Naive thymus-derived CD4-positive, alpha-beta T cell (primary cell): Measurements from ENCODE around the gene SMG5. TPM values are rescaled to one million over a fixed set of nuclear protein-coding genes. Genes with fewer than 3 reads are reported as not detected.
A peak's percentile ranks its signal among the peaks of the same experiment; 100 is the strongest.
"Not testable (repeated sequence)": the region's sequence is repeated elsewhere in the genome, so short reads cannot be mapped to it uniquely, and the experiment has no call there.

Experiments used
- ATAC-seq: fragments of 150-1000 bp; cut with Tn5 transposase; 2 replicates; pipeline ENCODE4 v1.10.0; 2021; ENCODE audit warnings: mild to moderate bottlenecking, moderate library complexity
- CTCF ChIA-PET: fragments of 350-600 bp; sonication (Branson Sonifier 250); formaldehyde crosslinking; loops from one replicate; lab custom pipeline; 2021; ENCODE audit warnings: antibody characterized with exemption; lab: Charles Lee
- POLR2A ChIA-PET: fragments of 350-600 bp; sonication (Branson Sonifier 250); formaldehyde crosslinking; loops from one replicate; lab custom pipeline; 2021; ENCODE audit warnings: antibody characterized with exemption, inconsistent platforms; lab: Charles Lee
- DNase-seq, 9 donors: peaks; one replicate each; pipeline versions ENCODE4 v3.0.0 to v3.0.0-alpha.2; 2020 to 2022; ENCODE audit warnings: mixed read lengths in 1 of 9
- H3K27ac ChIP-seq: one replicate; pipeline ENCODE4 v1.7.0; 2013; ENCODE audit warnings: mild to moderate bottlenecking, low read depth, low read length, moderate library complexity
- H3K27me3 ChIP-seq, 2 donors: one replicate each; pipeline ENCODE4 v1.7.0; 2013; ENCODE audit warnings: low read length in 2 of 2, mild to moderate bottlenecking in 2 of 2, moderate library complexity in 2 of 2; ENCODE audit not compliant: control insufficient read depth in 2 of 2, insufficient read depth in 2 of 2
- H3K36me3 ChIP-seq, 3 experiments: 1 replicate in 2 of 3; 2 replicates in 1 of 3; pipeline ENCODE4 v1.7.0; 2013; ENCODE audit warnings: low read length in 3 of 3, mild to moderate bottlenecking in 3 of 3, moderate library complexity in 1 of 3; ENCODE audit not compliant: insufficient read depth in 3 of 3, control insufficient read depth in 2 of 3
- H3K4me1 ChIP-seq, 2 donors: one replicate each; pipeline ENCODE4 v1.7.0; 2013; ENCODE audit warnings: low read length in 2 of 2, mild to moderate bottlenecking in 2 of 2, moderate library complexity in 1 of 2; ENCODE audit not compliant: control insufficient read depth in 2 of 2, insufficient read depth in 2 of 2
- H3K4me3 ChIP-seq: 2 replicates; pipeline ENCODE4 v1.7.0; 2013; ENCODE audit warnings: mild to moderate bottlenecking, low read length
- H3K9me3 ChIP-seq, 3 experiments: 1 replicate in 2 of 3; 2 replicates in 1 of 3; pipeline ENCODE4 v1.7.0; 2013; ENCODE audit warnings: low read length in 3 of 3; ENCODE audit not compliant: control insufficient read depth in 2 of 3
- H3K27ac Mint-ChIP-seq, 9 donors: one replicate each; pipeline ENCODE4 v1.8.0; 2020 to 2022; ENCODE audit warnings: mixed read lengths in 9 of 9, mild to moderate bottlenecking in 8 of 9, moderate library complexity in 5 of 9, inconsistent platforms in 2 of 9
- H3K27me3 Mint-ChIP-seq, 5 donors: one replicate each; pipeline ENCODE4 v1.8.0; 2021 to 2022; ENCODE audit warnings: mixed read lengths in 5 of 5, mild to moderate bottlenecking in 1 of 5
- H3K36me3 Mint-ChIP-seq, 5 donors: one replicate each; pipeline ENCODE4 v1.8.0; 2020 to 2022; ENCODE audit warnings: mixed read lengths in 5 of 5, mild to moderate bottlenecking in 3 of 5, inconsistent platforms in 1 of 5
- H3K4me1 Mint-ChIP-seq, 7 donors: one replicate each; pipeline ENCODE4 v1.8.0; 2020 to 2022; ENCODE audit warnings: mixed read lengths in 7 of 7, mild to moderate bottlenecking in 3 of 7, inconsistent platforms in 1 of 7
- H3K4me3 Mint-ChIP-seq, 10 donors: one replicate each; pipeline ENCODE4 v1.8.0; 2020 to 2022; ENCODE audit warnings: mild to moderate bottlenecking in 10 of 10, mixed read lengths in 10 of 10, moderate library complexity in 6 of 10, inconsistent platforms in 2 of 10
- H3K9me3 Mint-ChIP-seq, 11 donors: one replicate each; pipeline ENCODE4 v1.8.0; 2020 to 2022; ENCODE audit warnings: mixed read lengths in 11 of 11, mild to moderate bottlenecking in 4 of 11, inconsistent platforms in 1 of 11, moderate library complexity in 1 of 11
- intact Hi-C, 2 donors: fragments of 100-400 bp; cut with micrococcal nuclease; formaldehyde crosslinking; loops; one replicate each; pipeline ENCODE4 v1.15.1; 2023
- polyA plus RNA-seq, 2 donors: library from polyadenylated mRNA; unstranded; fragments of 300-500 nt; fragmentation: Illumina TruSeq; gene quantifications; one replicate each; pipeline ENCODE4 v1.2.3, GENCODE V29; 2021
- total RNA-seq, 6 experiments: library from RNA in 5 of 6; stranded (reverse) in 5 of 6; gene quantifications; 1 replicate in 5 of 6; 2 replicates in 1 of 6; pipeline ENCODE4 v1.2.3 and lab custom pipeline; 2021 to 2026

SMG5 gene
- total and polyA plus RNA-seq, 7 experiments from 2014 or later = 14.4 to 74.0 (median 65.7) TPM

GRCh38 chr1:156220226-156220625 is 62.4 kb downstream of the SMG5 start:
- H3K4me1 ChIP-seq = peaks cover 0 to 11% of the 10 kb centered on the region in 2 donors
- peak overlapping the region in 3 of 9 donors; percentile 44 to 89 (median 86) for H3K27ac Mint-ChIP-seq
- H3K4me1 Mint-ChIP-seq = peaks cover 28 to 61% (median 40%) of the 10 kb centered on the region in 7 donors
- intact Hi-C loops = no loop called here
- CTCF ChIA-PET = no interaction called here
- DNase-seq (no peak), ATAC-seq (no peak)
- H3K4me3 Mint-ChIP-seq = no peak overlapping the region
- H3K27me3 Mint-ChIP-seq = no peaks in the 10 kb centered on the region
- peaks cover 10 to 39% (median 11%) of the 10 kb centered on the region in 3 experiments for H3K36me3 ChIP-seq
- no peaks in the 10 kb centered on the region for H3K9me3 ChIP-seq
- no peak overlapping the region for H3K27ac ChIP-seq
- no peaks in the 10 kb centered on the region for H3K9me3 Mint-ChIP-seq
- no peak overlapping the region for H3K4me3 ChIP-seq
- POLR2A ChIA-PET = no interaction called here
- H3K27me3 ChIP-seq = no peaks in the 10 kb centered on the region
- peaks cover 21 to 49% (median 32%) of the 10 kb centered on the region in 5 donors for H3K36me3 Mint-ChIP-seq

- POLR2A ChIA-PET = no interaction called here
- H3K27me3 ChIP-seq = no peaks in the 10 kb centered on the region
- H3K4me1 Mint-ChIP-seq = peaks cover 38 to 68% (median 52%) of the 10 kb centered on the region in 7 donors
- H3K27ac Mint-ChIP-seq = peak overlapping the region; percentile 30 to 98 (median 76)
- no peaks in the 10 kb centered on the region for H3K27me3 Mint-ChIP-seq
- peaks cover 11 to 12% of the 10 kb centered on the region in 2 donors for H3K4me1 ChIP-seq
- no peaks in the 10 kb centered on the region for H3K9me3 Mint-ChIP-seq
- ATAC-seq (no peak), DNase-seq (peak in 4 of 9 donors; percentile 8 to 27 (median 18))
- H3K27ac ChIP-seq = peak overlapping the region; percentile 53
- H3K36me3 ChIP-seq = peaks cover 7 to 28% (median 10%) of the 10 kb centered on the region in 3 experiments
- H3K9me3 ChIP-seq = no peaks in the 10 kb centered on the region
- H3K4me3 Mint-ChIP-seq = peak overlapping the region; percentile 8 to 89 (median 58)
- CTCF ChIA-PET = interaction anchor here (0.7 kb wide), 1 partner anchor 127 kb away, joined by 3 read pairs; no protein-coding TSS in a partner anchor
- H3K36me3 Mint-ChIP-seq = peaks cover 16 to 45% (median 26%) of the 10 kb centered on the region in 5 donors
- no peak overlapping the region for H3K4me3 ChIP-seq
- intact Hi-C loops = loop anchor here in 1 of 2 donors (1.0 to 10.0 kb wide), 2 partner anchors 7 to 287 kb away; partner anchors contain the start of gene MEF2D
Measured at GRCh38 chr1:156217871-156218270, 64.8 kb downstream of the SMG5 start.

GRCh38 chr1:156216361-156217086 is 66.1 kb downstream of the SMG5 start:
- H3K4me3 Mint-ChIP-seq, ATAC-seq, H3K27ac ChIP-seq, H3K27me3 ChIP-seq, CTCF ChIA-PET, H3K27me3 Mint-ChIP-seq, H3K9me3 Mint-ChIP-seq, H3K4me3 ChIP-seq, POLR2A ChIA-PET, H3K9me3 ChIP-seq, DNase-seq: not testable (repeated sequence)
- Mint-ChIP-seq H3K4me1 (peaks cover 31 to 67% (median 59%) of the 10 kb centered on the region in 7 donors), H3K27ac (peak overlapping the region in 3 of 9 donors; percentile 49 to 75 (median 60)), H3K36me3 (peaks cover 10 to 37% (median 15%) of the 10 kb centered on the region in 5 donors)
- H3K4me1 ChIP-seq = peaks cover 11 to 17% of the 10 kb centered on the region in 2 donors
- peaks cover 4 to 16% (median 7%) of the 10 kb centered on the region in 3 experiments for H3K36me3 ChIP-seq
- intact Hi-C loops = loop anchor here in 1 of 2 donors (1.0 to 10.0 kb wide), 2 partner anchors 9 to 288 kb away; partner anchors contain the start of gene MEF2D

- Mint-ChIP-seq H3K36me3 (peaks cover 3 to 27% (median 14%) of the 10 kb centered on the region in 5 donors), H3K27ac (peak overlapping the region; percentile 77 to 100 (median 93)), H3K9me3 (no peaks in the 10 kb centered on the region), H3K4me3 (peak overlapping the region; percentile 68 to 99 (median 86)), H3K4me1 (peaks cover 19 to 61% (median 46%) of the 10 kb centered on the region in 7 donors), H3K27me3 (no peaks in the 10 kb centered on the region)
- Histone ChIP-seq H3K27me3 (no peaks in the 10 kb centered on the region), H3K4me3 (no peak overlapping the region), H3K36me3 (peaks cover 0 to 24% (median 0%) of the 10 kb centered on the region in 3 experiments), H3K9me3 (no peaks in the 10 kb centered on the region), H3K27ac (peak overlapping the region; percentile 94), H3K4me1 (peaks cover 11 to 17% of the 10 kb centered on the region in 2 donors)
- DNase-seq (no peak), ATAC-seq (no peak)
- CTCF ChIA-PET = interaction anchor here (0.9 to 1.6 kb wide), 5 partner anchors 10 to 59 kb away, joined by 3 to 11 read pairs (median 3); no protein-coding TSS in a partner anchor
- intact Hi-C loops = loop anchor here (5.0 to 10.0 kb wide), 3 partner anchors 123 to 357 kb away; partner anchors contain the start of genes CCT3 (in 1 of the 2), GON4L (in 1 of the 2), MEF2D (in 1 of the 2) and SYT11 (in 1 of the 2)
- POLR2A ChIA-PET = interaction anchor here (0.7 to 3.1 kb wide), 9 partner anchors 10 to 1040 kb away, joined by 3 to 30 read pairs (median 7); partner anchors contain the start of genes MEF2D and SMG5
Measured at GRCh38 chr1:156214024-156214748, 68.4 kb downstream of the SMG5 start.

GRCh38 chr1:156213644-156213966 is 69.0 kb downstream of the SMG5 start:
- H3K27me3 ChIP-seq = no peaks in the 10 kb centered on the region
- peak overlapping the region; percentile 90 to 99 (median 96) for H3K4me3 Mint-ChIP-seq
- H3K4me1 ChIP-seq = peaks cover 11 to 17% of the 10 kb centered on the region in 2 donors
- H3K9me3 Mint-ChIP-seq = no peaks in the 10 kb centered on the region
- H3K9me3 ChIP-seq = no peaks in the 10 kb centered on the region
- H3K36me3 ChIP-seq = peaks cover 0 to 30% (median 0%) of the 10 kb centered on the region in 3 experiments
- ChIA-PET POLR2A (interaction anchor here (0.7 to 3.1 kb wide), 16 partner anchors 8 to 968 kb away, joined by 3 to 30 read pairs (median 3); partner anchors contain the start of genes MEF2D, SLC25A44 and SMG5), CTCF (interaction anchor here (1.1 to 1.6 kb wide), 4 partner anchors 10 to 59 kb away, joined by 3 to 11 read pairs (median 3); partner anchors contain the start of gene SLC25A44)
- peak overlapping the region; percentile 98 to 100 (median 99) for H3K27ac Mint-ChIP-seq
- no peaks in the 10 kb centered on the region for H3K27me3 Mint-ChIP-seq
- intact Hi-C loops = loop anchor here (1.0 to 10.0 kb wide), 9 partner anchors 12 to 527 kb away; partner anchors contain the start of genes CCT3 (in 2 of the 2), TSACC (in 2 of the 2), GON4L (in 1 of the 2) and LAMTOR2 (in 1 of the 2)
- ATAC-seq (no peak), DNase-seq (no peak)
- H3K36me3 Mint-ChIP-seq = peaks cover 3 to 29% (median 19%) of the 10 kb centered on the region in 5 donors
- peak overlapping the region; percentile 85 for H3K4me3 ChIP-seq
- peak overlapping the region; percentile 94 for H3K27ac ChIP-seq
- peaks cover 21 to 60% (median 44%) of the 10 kb centered on the region in 7 donors for H3K4me1 Mint-ChIP-seq
